ENCODE data around the gene C5orf34.
"Not testable (repeated sequence)": the region's sequence is repeated elsewhere in the genome, so short reads cannot be mapped to it uniquely, and the experiment has no call there.

C5orf34 gene, protein sequence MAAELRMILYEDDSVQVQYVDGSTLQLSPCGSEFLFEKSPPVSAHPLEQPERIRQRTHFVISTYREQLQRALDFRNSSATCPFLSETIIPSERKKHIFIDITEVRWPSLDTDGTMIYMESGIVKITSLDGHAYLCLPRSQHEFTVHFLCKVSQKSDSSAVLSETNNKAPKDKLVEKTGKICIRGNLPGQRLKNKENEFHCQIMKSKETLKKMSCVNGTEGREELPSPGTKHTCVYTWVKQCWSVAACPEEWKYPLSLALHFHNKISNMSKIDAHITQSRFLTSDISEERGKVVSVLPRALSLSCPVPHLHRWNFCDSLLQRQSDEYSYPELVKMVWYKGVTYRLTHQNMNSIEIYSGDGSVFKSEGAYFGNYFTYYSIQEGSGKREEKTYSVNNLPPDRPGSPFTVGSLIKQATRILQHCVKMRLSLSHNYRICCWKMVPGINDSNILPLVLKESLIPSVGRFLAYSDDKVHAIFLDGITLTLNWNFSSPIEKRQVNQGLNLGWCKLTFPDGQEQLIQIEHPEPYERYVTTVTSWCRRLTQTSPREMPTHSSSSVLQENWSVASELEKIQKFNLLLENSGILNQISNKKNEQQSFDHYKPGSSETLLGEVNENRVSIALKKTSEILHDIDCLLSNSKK

DNA sequence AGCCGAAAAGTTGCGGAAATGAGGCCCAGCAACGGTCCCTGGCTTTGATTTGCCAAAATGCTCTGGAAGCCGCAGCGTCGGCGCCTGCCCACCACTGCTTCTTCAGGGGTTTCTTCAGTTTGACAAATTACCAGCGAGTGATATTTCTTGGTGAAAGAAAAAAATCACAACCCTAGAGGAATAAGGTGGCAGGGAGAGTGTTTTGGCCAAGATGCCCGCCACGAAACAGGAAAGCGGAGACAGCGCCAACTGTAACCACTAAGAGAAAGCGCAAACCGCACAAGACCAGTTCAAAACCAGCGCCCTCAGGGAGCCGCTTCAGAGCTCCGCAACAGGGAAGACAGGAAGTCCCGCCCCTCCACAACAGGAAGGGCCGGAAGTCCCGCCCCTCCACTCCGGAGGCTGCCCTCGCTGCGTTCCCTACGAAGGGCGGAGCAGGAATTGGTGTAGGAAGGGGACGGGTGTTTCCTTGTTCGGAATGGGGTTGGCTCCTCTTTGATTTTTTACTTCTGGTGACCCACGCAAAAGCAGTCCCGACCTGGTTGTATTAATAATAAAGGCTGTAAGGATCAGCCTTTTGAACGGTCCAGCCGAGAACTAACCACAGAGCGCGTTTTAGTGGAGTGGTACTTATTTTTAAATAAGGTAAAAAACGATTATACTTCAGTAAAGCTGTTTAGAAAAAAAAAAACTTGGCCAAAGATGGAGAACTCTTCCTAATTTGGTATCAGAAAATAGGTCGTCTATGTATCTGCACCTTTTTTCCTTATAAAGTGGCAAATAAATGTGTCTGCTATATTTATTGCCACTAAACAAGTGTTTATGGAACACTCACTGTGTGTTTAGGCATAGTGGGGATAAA, at the start of gene C5orf34:
C5orf34 (minus strand) TSS at position 333 of the 862 bp plus-strand sequence. CDS start 5,809 bp downstream, outside the sequence.
- peak; percentile 97 for DNase-seq

DNA sequence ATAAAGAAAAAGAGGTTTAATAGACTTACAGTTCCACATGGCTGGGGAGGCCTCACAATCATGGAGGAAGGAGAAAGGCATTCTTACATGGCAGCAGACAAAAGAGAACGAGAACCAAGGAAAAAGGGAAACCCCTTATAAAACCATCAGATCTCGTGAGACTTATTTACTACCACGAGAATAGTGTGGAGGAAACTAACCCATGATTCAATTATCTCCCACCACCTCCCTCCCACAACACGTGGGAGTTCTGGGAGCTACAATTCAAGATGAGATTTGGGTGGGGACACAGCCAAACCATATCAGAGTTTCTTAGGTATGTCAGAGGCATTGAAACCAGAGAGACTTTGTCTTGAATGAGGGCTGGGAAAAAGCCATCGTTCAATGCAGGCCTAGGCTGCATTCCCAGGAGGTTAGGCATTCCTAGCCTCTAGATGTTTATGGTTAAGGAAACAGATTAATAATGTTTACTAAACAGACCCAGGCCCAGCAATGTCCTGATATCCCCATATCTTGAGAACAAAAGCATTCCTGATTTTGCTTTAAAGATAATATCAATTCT, 49.4 kb upstream of the C5orf34 start:
- no peak for DNase-seq

DNA sequence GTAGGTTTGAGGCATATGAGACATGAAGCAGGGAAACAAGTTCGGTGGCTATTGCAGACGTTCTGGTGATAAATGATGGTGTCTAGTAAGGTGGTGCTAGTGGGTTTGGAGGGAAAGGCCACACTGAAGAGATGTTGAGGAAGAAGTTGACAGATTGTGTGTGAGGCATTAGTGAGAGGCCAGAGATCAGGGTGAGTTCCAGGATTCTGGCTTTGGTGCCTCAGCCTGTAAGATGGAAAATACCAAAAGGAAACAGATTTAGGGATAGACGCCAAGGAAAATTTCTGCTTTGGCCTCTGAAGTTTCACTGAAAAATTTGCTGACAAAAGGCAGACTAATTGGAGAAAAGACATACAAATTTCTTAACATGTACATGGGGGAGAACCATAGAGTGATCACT, 48.4 kb upstream of the C5orf34 start:
- no peak for DNase-seq

DNA sequence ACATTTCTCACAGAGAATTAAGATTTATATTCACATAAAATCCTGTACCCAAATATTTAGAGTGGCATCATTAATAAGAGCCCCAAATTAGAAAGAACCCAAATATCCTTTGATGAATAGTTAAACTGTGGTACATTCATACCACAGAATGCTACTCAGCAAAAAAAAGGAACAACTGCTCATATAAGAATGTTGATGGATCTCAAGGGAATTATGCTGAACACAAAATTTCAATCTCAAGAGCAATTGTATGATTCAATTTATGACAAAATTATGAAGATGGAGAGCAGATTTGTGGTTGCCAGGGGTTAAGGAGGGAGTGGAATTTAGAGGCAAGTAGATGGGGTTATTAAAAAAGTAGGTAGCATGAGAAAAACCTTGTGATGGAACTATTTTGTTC, 46.4 kb upstream of the C5orf34 start:
- no peak for DNase-seq

DNA sequence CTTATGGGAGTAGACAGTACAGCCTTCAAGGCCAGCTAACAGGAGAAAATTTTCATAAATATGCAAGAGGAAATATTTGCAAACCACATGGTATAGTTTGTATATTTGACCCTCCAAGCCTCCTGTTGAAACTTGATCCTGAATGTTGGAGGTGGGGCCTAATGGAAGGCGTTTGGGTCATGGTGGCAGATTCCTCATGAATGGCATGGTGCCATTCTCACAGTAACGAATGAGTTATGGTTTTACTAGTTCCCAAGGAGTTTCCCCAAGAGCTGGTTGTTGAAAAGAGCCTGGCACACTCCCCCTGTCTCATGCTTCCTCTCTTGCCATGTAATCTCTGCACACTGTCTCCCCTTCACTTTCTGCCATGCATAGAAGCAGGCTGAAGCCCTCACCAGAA, 45.2 kb upstream of the C5orf34 start:
- DNase-seq = no peak

DNA sequence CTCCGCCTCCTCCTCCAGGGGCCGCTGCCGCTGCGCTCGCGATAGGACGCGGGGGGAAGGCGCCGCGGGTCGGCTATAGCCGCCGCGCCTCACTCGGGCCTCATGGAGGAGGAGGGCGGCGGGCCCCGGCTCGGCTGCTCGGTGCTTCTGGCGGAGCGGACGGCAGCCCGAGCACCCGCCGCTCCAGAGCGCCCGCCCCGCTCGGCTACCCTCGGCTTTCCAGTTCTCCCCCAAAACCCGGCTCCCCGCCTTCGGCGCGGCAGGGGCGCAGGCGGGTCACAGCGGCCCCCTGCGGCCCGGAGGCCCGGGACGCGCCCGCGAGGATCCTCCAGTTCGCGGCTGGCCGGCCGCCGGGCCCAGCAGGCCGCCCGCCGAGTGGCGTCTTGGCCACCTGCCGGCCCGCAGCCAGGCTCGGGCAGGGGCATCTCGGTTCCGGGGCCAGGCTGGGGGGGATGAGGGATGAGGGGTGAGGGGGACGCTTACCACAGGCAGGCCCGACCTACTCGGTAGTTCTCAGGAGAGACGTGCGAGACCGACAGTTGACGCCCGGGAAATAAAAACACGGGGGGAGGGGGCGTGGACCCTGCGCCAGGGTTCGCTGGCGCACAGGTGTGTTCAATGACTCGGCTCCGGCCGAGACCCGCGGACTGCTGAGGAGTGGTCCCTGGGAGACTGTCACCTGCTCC, 42.1 kb upstream of the C5orf34 start, which contains the start of gene PAIP1:
PAIP1 (minus strand) TSS at position 221 of the 686 bp plus-strand sequence. CDS start 231 bp downstream, outside the sequence.
- peak; percentile 88 for DNase-seq

DNA sequence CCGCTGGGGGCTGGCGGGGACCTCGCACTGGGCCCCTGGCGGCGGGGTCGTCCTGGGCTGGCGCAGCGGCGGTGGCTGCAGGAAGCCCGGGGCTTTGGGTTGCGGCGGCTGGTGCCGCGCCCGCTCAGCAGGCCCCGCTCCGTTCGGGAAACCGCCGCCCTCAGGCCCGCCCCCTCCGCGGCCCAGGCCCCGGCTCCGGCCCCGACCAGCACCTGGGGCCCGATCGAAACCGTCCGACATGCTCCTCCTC, 41.6 kb upstream of the C5orf34 start:
- DNase-seq = not testable (repeated sequence)

DNA sequence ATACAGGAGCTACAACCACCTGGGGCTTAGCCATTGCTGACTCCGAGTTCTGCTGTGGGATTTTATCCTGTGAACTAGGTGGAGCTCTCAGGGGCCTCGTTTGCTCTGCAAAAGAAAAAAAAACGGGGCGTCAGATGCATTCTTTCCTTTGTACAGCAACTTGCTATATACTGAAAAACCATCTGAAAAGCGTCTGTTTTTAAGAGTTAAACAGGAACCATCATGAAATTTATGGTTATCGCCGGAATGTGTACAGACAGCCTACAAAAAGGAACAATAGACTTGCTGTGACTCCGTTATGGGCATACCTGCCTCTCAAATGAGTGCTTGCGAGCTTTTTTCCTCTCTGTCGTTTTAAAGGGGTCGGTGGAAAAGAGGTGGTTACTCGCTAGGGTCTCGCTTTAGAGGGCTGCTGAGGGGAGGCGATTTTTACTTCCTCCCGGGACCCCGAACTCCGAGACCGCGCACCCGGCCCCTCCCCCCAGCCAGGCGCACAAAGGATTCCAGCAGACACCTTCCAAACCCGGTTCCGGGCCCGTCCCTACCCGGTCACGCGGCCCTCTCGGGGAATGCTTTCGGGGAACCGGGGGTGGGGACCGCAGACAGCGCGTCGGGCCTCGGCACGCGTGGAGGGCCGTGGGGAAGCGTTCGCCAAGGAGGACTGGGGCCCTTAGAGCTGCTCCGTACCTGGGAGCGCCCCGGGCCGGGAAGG, 41.1 kb upstream of the C5orf34 start:
- peak; percentile 43 for DNase-seq

DNA sequence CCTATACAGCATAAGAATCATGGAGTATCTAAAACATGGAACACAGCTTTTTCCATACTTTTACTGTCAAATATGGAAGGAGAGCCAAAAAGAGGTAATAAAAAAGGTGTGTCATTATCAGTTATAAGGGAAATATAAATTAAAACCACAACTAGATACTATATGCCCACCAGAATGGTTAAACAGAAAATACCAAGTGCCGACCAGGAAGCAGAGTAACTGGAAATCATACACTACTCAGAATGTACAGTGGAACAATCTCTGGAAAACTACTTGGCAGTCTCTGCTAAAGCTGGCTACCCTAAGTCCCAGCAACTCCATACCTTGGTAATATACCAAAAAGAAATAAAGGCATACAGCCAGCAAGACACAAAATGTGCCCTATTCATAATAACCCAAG, 39.5 kb upstream of the C5orf34 start:
- no peak for DNase-seq

DNA sequence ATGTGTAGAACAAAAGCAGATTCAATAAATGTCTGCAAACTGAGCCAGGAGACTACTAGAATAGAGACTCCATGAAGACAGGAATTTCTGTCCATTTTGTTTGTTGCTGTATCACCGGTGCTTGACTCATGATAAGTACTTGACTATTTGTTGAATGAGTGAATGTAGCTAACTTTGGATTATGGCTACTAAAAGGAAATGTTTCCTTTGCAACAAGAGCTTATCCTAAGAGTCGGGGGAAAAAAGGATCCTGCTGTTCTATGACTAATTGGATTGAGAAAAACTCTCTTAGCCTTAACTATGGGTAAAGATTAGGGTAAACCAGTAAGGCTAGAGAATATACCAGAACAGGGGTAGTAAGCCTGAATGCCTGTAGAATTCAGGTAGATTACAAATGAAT, 38.4 kb upstream of the C5orf34 start:
- DNase-seq = no peak

DNA sequence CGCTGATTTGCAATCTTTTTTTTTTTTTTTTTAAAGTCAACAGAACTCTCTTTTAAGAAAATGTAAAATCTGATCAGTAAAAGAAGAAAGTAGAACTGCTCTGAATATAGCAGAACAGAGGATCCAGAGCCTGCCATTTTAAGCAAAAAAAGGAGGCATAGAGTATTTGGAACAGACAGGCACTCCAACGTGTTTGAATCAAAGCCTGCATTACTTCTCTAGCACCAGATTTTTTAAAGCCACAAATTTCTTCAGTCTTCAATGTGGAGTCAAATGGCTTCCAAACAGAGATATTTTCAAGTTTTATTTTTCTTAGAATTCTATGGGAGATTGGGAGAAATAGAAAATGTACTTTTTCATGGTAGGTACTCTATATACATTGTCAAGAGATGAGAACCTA, 36.8 kb upstream of the C5orf34 start:
- DNase-seq = no peak

DNA sequence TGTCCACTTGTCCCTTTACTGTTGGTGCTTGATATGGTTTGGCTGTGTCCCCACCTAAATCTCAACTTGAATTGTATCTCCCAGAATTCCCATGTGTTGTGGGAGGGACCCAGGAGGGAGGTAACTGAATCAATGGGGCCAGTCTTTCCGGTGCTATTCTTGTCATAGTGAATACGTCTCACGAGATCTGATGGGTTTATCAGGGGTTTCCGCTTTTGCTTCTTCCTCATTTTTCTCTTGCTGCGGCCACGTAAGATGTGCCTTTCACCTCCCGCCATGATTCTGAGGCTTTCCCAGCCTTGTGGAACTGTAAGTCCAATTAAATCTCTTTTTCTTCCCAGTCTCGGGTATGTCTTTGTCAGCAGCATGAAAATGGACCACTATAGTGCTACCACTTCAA, 34.3 kb upstream of the C5orf34 start:
- DNase-seq = not testable (repeated sequence)

DNA sequence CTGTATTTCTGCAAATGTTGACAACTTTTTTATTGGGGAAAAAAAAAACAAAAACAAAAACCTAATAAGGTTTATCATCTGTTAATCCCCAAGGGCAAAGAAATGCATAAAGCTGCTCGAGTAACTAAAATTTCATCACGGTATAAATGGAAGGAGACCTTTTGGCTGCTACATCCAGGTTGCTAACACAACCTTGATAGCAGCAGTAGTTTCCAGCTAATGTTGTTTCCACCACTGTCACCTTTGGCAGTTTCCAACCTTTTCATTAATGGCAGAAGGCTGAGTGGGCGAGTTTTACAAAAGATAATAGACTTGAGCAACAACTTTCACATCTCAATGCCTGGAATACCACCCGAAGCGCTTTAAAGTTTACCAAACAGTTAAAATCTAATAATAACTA, 33.4 kb upstream of the C5orf34 start:
- no peak for DNase-seq

DNA sequence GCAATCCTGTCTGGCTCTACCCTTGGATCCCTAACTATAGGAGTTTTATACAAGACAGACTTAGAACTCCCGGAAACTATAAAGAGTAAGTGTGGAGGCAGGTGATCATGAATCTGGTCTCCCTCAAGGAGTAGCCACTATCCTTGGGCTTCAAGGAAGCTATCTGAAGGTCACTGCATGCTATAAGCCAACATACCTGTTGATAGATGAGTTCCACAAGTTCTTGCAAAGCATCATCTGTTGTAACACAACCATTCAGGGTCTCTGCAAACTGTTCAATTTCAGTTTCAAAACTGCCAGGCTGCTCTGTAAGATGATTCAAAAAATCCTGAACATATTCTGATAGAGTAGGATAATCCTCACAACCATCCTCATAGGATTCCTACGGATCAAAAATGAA, 32.6 kb upstream of the C5orf34 start:
- no peak for DNase-seq

DNA sequence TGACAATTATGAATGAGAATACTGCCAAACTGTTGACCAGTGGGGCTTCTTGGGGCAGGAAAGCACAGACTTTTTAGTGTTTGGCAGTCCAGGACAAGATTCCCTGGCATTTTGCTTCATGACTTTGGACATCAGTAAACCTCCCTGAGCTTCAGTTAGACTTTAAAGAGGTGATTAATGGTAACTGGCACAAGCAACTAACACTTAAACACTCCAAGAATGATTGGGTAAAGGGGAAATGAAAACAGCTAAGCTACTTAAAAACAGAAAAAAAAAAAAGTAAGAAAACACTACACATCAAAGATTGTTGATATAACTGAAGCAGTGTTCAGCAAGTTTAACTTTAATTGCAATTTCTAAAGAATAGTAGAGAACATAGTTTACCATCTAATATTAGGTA, 28.5 kb upstream of the C5orf34 start:
- DNase-seq = no peak

DNA sequence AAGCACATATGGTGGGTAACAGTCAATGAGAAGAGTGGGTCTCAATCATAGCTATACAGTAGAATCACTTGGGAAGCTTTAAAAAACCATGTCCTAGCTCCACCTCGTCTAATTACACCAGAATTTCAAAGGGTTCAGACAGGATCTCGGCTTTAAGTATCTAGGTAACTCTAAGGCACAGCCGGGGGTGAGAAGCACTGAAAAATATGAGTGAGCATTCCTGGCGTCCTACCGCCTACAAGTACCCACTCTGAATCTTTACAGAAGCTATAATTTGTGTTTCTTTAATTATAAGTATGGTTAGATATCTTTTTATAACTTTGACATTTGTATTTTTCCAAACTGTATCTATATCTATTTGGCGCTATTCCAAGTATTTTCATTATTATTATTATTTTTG, 25.8 kb upstream of the C5orf34 start:
- no peak for DNase-seq

DNA sequence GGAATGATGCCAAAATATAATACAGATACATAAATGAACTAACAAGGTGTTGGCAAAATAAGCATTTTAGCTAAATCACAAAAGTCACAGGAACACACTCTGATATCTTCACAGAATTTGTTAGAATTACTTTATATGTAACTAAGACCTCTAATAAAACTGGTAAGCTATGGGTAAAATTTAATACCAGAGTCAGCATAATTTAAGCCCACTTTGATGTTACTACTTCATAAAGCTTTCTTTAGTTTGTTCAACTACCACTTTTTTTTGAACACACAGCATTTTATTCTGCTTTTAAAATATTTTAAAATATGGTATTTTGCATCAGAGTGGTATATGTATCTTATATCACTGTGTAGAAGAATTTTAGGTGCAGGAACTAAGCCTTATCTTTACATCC, 22.0 kb upstream of the C5orf34 start:
- no peak for DNase-seq

DNA sequence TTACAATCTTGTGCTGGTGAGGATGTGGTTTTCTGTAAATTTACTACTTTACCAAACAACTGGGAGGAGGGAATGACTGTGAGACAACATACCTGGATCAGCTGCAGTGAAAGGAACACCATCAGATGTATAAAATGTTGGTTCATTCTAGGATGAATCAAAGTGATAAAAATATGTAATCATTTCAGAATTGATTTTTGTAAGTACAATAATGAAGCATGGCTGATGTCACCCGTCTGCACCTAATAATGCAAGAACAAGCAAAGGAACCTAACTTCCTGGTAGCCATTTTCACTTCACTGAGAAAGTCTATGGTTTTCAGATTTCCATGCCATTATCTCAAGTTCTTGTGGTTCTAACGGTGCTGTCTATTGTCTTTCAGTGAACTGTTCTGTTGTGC, 18.7 kb upstream of the C5orf34 start:
- DNase-seq = peak; percentile 35

DNA sequence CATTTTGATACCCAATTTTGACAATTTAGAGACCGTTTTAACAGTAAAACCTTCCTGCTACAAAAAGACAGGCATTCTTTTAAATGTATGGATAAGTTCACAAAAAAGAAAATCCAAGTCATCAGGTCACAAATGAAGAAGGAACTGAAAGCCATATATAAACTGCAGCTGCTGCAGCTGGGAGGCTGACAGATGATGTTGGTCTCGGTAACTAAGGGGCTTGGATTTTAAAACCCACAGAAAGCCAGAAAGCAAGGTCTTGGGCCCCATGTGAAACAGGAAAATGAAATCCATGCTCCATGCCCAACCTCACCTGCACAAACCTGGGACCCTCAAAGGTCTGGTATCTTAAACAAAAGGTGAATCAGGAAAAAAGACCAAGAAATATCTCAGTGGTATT, 15.7 kb upstream of the C5orf34 start:
- no peak for DNase-seq

DNA sequence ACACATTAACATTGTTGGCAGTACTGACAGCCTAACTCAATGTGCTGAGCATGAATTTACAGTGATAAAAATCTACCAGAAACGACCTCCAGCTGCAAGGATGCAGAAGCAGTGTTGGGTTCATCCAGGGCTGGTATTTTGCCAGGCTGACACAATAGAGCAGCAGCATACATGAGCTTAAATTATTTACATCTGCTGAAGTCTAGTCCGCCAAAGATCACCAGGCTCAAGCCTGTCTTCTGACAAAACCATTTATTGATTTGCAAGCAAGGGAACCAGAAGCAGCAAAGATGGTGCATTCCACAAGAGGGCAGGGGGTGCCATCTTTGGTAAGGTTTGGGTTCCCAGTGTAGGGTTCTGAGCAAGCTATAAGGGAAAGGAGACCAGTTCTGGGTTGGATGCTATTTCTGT, 8.7 kb upstream of the C5orf34 start:
- no peak for DNase-seq

DNA sequence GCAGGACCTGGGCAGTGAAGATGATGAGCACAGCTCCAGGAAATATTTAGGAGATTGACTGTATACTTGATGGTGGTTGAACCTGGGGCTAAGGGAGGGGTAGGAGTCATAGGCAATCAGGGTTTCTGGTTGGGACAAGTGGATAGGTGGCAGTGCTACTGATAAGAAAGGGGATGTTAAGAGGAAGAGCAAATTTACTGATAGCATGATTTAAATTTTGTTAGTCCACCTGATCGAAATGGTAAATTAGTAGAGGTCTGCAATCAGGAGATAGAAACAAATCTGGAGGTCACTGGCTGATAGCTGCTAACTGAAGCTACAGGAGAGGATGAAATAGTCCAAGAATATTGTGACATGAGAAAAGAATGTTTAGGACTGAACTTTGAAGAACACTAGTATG, 5.7 kb upstream of the C5orf34 start:
- no peak for DNase-seq

DNA sequence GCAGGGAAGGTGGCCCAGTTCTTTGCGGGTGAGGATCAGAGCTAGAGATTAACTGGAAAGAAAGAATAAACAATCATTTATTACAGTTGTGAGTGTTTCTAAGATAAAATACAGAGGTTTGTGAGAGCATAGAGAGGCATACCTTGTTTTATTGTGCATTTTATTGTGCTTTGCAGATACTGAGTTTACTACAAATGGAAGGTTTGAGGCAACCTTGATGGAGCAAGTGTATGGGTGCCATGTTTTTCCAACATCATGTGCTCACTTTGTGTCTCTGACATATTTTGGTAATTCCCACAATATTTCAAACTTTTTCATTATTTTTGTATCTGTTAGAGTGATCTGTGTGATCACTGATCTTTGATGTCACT, 715 bp upstream of the C5orf34 start:
- no peak for DNase-seq
